NCI-H345 treated with DMSO at 0.1 percent for 48 hours (cell line): ENCODE measurements around the gene SYCN.

Source experiments
- DNase-seq: peaks from one replicate; lab custom pipeline; 2025; ENCODE audit not compliant: unreplicated experiment; lab: John Stamatoyannopoulos, UW

Gene SYCN

DNA sequence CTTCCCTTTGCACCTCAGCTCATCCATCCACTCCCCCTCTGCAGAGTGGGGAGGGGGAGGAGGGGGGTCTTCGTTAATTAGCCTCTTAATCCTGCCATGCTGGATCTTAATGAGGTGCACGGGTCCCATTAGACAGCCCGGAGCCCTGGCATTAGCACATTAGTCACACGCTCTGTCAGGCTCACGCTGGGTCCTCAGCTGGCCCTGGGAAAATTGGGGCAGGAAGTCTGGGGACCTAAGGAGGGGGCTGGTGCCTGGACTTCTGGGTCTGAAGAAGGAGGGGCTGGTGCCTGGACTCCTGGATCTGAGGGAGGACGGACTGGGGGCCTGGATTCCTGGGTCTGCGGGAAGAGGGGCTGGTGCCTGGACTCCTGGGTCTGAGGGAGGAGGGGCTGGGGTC is 7.7 kb downstream of the SYCN start:
- DNase-seq, result no peak

DNA sequence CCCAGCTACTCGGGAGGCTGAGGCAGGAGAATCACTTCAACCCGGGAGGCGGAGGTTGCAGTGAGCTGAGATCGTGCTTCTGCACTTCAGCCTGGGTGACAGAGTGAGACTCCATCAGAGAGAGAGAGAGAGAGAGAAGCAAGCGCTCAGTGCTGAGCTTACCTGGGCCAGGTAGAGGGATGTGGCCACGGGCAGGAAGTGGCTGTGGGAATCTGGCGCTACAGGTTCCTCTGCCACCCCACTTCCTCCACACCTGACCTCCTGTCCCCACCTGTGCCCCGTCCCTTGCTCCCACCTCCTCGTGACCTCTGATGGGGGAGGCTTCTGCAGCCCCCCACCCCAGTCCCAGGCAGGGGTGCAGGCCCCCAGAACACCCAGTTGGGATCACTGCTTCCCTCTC is 8.3 kb downstream of the SYCN start:
- DNase-seq, result no peak

DNA sequence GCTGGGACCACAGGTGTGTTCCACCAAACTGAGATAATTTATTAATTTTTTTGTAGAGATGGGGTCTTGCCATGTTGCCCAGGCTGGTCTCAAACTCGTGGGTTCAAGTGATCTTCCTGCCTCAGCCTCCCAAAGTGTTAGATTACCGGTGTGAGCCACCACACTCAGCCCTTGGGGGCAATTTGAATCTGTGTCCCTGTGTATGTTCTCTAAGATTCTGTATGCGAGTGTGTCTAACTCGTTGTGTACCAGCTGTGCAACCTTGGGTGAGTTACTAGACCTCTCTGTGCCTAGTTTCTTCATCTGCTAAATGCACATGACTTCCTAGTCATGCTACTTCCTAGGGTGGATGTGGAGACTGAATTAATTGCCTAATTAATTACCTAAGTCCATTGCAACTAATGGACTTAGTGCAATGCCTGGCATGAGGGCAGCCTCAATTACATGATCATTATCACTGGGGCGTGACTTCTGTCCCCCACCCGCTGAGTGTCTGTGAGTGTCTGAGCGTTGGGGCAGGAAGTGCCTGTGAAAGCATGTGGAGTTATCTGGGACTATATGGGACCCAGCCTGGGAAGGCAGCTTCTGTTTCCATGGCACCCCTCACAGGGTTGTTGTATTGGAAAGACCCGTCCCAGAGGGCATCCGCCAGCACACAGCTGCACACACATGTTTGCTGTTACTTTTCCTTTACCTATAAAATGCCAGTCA is 9.1 kb downstream of the SYCN start:
- DNase-seq, result no peak

DNA sequence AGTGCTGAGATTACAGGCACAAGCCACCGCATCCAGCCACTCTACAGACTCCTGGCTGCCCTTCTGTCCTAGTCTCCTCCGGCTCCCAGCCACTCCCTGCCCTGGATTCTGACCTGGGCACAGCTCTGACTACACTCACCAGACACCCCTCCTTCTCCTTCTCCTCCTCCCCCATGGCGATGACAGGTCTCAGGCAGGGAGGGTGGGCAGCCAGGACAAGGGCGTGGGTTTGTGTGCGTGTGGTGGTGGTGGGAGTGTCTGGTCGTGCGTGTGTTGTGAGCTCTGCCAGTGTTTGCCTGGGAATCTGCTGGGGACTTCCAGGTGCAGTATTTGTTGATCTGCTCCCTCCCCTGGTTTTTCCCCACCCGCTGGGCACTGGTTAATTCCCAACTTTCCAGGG is 10.3 kb downstream of the SYCN start:
- no peak for DNase-seq

DNA sequence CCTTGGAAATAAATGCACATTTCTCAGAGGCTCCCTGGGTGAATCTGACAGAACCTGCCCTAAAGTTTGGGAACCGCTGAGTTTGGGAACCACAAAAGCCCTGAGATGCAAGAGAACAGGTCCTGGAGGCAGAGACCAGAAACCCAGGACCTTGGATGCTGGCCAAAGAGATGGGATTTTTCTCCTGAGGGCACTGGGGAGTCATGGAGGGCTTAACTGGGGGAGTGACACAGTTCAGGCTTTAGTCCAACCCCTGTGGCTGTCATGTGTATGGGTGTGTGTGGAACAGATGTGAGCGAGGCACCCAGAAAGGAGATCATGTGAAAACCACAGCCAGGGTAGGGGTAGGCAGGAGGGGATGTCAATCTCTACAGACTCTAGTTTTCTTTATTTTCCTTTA is 11.2 kb downstream of the SYCN start:
- no peak for DNase-seq

DNA sequence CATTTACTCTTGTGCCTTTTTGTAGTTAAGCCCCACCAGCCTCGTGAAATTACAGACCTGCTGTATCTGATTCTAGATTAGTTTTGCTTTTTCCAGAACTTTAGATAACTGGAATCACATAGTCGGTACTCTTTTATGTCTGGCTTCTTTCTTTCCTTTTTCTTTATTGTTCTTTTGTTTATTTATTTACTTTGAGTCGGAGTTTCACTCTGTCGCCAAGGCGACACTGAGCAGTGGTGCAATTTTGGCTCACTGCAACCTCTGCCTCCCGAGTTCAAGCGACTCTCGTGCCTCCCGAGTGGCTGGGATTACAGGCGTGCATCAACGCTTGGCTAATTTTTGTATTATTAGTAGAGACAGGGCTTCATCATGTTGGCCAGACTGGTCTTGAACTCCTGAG is 13.3 kb downstream of the SYCN start:
- no peak for DNase-seq

DNA sequence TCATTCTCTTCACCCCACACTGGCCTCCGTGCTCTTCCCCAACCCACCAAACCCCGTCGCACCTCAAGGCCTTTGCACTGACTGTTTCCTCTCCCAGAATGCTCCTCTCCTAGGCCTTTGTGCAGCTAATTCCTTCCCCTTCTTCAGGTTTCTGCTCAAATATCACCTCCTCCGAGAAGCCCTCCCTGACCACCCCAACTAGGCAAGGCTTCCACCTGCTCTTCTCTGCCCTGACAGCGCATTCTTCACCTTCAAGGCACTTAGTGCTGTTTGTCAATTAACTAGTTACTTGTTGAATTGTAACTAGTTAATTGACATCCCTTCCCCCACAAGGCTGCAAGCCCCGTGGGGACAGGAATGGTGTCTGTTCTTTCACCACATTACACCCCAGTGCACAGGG is 15.1 kb downstream of the SYCN start:
- no peak for DNase-seq

DNA sequence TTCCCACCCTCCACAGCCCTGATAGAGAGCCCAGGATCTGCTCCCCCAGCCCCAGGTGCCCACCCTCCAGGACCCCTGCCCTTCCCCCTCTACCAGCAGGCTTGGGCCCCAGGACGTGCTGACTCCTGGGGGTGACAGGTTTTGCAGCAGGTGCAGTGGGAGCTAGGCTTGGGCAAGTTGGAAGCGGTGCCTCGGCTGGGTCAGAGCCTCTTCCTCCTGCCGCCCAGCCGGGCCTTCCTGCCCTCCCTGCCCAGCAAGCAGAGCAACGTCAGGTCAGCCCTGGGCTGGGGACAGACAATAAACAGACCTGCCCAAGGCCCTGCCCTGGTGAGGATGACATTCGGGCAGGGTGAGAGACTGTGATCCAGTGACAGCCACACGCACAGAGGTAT is 16.5 kb downstream of the SYCN start:
- no peak for DNase-seq

DNA sequence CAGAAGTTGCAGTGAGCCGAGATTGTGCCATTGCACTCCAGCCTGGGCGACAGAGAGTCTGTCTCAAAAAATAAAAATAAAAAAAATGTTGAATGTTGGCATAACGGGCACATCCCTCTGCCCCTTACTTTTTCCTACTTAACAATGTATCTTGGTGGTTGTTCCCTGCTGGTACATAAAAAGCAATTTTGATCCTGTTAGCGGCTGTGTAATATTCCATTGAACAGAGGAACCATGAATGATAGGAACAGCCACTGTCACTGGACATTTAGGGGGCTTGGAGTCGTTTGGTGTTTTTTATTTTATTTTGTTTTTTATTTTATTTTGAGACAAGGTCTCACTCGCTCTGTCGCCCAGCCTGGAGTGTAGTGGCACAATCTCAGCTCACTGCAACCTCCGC is 17.7 kb downstream of the SYCN start:
- DNase-seq, result no peak

DNA sequence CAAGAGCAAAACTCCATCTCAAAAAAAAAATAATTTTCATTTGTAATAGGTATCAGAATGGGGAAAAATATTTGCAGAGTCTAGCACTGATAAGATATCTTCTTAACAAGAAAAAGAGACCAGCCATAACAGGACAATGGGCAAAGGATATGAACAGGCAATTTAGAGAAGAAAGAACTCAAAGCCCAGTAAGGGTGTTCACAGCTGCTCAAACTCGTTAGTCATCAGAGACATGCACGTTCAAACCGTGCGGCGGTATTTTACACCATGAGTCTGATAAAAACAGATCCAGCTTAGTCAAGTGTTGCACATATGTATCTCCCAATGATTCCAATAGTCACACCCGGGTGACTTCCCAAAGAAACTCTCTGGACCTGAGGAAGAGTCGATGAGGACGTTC is 21.0 kb downstream of the SYCN start:
- DNase-seq, result no peak

DNA sequence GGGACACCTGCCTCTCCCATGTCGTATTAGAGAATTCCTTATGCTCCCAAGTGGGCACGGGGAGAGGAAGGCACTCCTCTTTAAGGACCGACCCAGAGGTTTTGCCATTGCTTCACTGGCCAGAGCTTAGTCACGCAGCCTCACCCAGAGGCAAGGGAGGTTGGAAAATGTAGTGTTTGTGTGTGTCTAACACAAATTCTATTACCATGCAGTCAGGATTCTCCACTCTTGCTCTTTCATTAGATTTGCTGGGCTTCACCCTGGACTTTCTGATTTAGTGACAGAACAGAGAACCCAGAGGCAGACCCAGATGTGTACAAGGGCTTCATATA is 21.9 kb downstream of the SYCN start:
- DNase-seq, result no peak

DNA sequence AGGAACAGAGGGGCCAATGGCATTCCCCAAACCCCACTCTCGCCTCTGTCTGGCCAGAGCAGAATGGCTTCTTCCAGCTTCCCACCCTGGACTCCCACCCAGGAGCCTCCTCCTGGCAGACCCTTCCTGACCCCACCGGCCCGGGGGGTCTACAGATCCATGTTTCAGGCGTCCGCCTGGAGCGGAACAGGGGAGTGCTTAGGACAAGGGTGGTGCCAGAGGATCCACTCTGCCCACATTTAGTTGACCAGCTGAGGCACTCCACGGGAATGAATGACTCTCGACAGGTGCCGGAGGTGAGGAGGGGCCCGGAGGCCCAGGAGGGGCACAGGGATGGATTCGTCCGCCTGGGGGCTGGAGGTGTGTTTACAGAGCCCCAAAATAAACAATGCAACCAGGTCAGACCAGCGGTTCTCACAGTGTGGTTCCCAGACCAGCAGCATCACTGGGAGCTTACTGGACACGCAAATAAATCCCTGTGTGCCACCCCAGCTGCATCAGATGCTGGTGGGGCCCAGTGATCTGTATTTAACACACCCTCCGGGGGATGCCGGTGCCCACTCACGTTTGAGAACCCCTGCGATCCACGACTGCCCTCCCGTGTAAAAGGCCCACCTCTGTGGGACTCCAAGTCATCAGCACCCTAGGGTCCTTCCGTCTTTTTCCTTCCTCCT is 22.4 kb downstream of the SYCN start:
- DNase-seq, result no peak

DNA sequence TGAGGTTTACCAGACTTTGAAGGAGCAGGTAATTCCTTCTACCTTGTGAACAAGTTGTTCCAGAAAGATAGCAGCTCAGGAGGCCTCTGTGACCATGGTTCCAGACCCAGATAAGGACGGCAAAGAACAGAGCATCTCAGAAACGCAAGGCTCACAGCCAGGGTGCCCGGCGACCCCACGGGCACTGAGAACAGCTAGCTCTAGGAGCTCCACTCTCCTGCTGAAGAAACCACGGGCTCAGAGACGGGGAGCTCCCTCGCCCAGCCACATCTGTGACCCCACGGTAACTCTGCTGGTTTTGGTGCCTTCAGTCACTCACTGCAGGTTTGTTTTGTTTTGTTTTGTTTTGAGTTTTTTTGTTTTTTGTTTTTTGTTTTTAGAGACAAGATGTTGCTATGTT is 23.3 kb downstream of the SYCN start:
- DNase-seq, result no peak

DNA sequence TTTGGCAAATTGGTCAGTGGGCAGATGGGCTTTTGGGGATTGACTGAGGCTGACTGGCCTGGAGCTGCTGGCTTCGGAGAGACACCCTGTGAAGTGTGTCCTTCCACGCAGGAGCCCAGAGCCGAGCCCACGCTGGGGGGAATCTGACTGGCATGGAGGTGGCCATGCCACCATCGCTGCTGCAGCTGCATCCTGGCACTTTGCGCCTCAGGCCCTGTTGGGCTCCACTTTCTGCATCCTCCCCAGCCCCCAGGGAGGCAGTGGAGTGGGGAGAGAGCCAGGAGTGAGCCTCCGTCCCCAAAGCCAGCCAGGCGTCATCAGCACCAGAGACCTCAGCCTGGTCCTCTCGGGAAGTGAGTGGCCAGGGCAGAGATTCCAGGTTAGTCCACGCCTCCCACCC is 24.3 kb downstream of the SYCN start:
- no peak for DNase-seq

DNA sequence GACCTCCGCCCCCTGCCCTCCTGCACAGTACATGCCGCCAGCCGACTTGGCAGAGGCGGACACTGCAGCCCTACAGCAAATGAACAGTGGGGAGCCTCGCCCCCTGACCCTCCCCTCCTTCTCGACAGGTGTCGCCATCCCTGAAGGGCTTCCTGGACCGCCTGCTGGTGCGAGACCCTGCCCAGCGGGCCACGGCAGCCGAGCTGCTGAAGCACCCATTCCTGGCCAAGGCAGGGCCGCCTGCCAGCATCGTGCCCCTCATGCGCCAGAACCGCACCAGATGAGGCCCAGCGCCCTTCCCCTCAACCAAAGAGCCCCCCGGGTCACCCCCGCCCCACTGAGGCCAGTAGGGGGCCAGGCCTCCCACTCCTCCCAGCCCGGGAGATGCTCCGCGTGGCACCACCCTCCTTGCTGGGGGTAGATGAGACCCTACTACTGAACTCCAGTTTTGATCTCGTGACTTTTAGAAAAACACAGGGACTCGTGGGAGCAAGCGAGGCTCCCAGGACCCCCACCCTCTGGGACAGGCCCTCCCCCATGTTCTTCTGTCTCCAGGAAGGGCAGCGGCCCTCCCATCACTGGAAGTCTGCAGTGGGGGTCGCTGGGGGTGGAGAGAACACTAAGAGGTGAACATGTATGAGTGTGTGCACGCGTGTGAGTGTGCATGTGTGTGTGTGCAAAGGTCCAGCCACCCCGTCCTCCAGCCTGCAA is 25.6 kb downstream of the SYCN start:
- DNase-seq, result no peak

DNA sequence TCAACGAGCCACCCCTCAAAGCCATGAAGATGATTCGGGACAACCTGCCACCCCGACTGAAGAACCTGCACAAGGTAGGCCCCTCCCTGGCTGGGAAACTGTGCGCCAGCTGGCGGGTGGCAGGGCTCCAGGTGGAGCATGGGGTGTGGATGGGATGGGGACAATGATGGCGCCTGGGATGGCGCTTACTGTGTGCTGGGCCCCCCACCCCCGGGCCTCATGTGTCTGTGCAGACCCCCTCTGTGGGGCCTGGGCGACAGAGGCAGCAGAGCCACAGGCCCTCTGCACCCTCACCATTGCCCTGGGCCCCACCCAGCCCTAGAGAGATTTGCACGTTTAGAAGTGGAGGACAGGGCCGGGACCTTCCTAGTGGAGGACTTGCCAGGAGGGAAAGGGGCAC is 26.3 kb downstream of the SYCN start:
- DNase-seq, result no peak

DNA sequence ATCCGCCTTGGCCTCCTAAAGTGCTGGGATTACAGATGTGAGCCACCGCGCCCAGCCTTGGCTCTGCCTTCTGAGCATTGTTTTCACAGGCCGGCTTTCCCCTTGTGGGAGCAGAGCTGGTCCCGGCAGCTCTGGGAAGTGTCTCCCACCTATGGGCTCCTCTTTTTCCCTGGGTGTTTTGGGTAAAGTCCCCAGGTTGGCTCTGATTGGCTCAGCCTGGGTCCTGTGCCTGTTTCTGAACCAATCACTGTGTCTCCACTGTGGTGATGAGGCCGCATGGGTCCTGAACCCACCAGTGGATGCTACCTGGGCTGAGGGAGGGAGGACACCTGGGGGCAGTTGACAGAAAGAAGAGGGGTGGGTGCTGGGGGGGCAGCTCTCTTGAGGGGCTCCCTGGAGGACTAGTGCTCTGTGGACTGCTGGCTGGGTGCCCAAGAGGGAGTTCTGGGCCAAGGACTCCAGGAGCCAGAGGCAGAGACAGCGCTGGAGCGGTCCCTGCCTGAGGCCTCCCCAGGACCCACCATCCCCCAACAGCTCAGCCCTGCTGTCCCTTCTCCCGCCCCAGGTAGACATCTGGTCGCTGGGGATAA is 26.9 kb downstream of the SYCN start:
- no peak for DNase-seq

DNA sequence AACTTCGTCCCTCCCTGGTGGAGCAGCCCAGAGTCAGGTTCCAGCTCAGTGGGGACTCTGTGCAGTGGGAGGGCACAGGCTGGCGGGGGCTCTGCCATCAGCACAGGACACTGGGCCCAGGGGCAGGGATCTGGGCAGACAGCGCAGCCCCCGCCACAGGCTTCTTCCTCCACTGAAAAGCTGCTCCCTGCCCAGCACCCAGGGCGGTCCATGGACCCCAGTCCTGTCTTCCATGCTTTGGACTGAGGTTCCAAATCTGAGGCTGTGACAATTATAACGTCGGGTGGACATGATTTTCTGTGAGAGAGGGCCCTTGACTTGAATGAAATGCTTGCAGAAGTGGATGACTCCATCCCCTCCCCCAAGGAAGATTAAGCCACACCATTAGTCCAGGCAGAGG is 28.5 kb downstream of the SYCN start:
- DNase-seq, result no peak

DNA sequence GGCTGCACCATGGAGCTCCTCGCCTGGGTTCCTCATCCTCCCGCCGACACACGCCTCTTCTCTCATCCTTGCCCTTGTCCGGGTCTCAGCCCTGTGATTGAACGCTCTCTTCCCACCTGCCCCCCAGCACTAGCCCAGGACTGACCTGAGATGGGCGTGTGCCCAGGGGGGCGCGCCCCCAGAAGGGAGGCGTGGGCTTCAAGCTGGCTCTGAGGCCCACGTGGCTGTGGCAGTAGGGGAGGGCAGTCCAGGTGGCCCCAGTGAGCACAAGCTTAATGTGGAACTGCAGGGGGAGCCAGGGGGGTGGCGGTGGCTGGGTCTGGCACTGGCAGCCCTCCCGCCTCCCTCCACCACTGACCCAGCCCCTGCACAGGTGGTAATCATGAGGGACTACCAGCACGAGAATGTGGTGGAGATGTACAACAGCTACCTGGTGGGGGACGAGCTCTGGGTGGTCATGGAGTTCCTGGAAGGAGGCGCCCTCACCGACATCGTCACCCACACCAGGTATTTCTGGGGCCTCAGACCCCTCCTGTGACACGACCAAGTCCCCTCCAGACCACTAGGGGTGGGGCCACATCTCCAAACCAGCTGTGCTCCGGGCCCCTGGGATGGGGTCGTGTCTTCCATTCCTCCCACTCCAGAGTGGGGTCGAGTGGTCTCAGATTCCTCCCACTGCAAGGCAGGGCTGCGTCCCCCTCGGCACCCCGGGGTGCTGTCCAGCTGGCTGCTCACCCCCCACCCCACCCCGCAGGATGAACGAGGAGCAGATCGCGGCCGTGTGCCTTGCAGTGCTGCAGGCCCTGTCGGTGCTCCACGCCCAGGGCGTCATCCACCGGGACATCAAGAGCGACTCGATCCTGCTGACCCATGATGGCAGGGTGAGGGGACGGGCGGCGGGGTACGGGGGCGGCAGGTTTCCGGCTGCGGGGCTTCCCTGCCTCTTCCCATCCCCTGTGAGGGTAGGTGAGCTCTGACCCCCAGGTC is 29.2 kb downstream of the SYCN start:
- DNase-seq, result no peak

DNA sequence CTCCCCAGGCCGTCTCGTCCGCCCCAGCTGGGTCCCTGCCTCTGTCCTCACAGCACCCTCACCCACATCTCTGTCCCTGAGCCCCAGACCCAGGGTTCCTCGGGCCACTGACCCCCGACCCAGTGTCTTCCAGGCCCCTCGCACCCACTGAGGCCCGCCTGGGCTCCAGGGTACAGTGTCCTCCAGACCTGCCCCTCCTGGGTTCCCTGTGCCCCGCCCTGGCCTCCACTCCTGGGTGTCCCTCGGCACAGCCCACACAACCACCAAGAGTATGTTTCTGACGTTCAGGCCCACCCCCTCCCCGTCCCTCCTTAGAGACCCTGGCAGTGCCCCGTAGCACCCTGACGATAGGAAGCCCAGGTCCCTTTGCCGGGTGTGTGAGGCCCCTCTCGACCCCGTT is 29.9 kb downstream of the SYCN start:
- no peak for DNase-seq

DNA sequence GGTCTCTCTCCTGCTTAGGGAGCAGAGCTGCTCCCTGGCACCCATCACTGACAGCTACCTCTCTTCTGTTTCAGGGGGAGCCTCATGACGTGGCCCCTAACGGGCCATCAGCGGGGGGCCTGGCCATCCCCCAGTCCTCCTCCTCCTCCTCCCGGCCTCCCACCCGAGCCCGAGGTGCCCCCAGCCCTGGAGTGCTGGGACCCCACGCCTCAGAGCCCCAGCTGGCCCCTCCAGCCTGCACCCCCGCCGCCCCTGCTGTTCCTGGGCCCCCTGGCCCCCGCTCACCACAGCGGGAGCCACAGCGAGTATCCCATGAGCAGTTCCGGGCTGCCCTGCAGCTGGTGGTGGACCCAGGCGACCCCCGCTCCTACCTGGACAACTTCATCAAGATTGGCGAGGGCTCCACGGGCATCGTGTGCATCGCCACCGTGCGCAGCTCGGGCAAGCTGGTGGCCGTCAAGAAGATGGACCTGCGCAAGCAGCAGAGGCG is 30.5 kb downstream of the SYCN start:
- DNase-seq, result no peak
